ENCODE results near the gene HYAL1.

- TF ChIP-seq, protein P1, sequence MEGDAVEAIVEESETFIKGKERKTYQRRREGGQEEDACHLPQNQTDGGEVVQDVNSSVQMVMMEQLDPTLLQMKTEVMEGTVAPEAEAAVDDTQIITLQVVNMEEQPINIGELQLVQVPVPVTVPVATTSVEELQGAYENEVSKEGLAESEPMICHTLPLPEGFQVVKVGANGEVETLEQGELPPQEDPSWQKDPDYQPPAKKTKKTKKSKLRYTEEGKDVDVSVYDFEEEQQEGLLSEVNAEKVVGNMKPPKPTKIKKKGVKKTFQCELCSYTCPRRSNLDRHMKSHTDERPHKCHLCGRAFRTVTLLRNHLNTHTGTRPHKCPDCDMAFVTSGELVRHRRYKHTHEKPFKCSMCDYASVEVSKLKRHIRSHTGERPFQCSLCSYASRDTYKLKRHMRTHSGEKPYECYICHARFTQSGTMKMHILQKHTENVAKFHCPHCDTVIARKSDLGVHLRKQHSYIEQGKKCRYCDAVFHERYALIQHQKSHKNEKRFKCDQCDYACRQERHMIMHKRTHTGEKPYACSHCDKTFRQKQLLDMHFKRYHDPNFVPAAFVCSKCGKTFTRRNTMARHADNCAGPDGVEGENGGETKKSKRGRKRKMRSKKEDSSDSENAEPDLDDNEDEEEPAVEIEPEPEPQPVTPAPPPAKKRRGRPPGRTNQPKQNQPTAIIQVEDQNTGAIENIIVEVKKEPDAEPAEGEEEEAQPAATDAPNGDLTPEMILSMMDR (IDR thresholded peaks at IDR 0.05), result no peak
- TF ChIP-seq ZFX (IDR thresholded peaks at IDR 0.05; ENCODE audit: borderline replicate concordance), result no peak
Measured at GRCh38 chr3:50350213-50350526, 46.8 kb upstream of the HYAL1 start.

Data from 22Rv1 (cell line).